ENCODE data around the gene PCDH9. TPM values are rescaled to one million over a fixed set of nuclear protein-coding genes. Genes with fewer than 3 reads are reported as not detected.

Gene PCDH9
- total and polyA plus RNA-seq, 7 donors: under 0.01 to 15.7 (median 8.7) TPM; not detected in 1

- no peak overlapping the region for H3K27ac ChIP-seq
- no peak for DNase-seq
- WGBS, 2 donors: 84 to 91% methylated on average over 10 of the region's 10 CpGs
Observed at GRCh38 chr13:66845393-66845792, 384.7 kb downstream of the PCDH9 start.

GRCh38 chr13:66844933-66845332, 385.2 kb downstream of the PCDH9 start:
- Histone ChIP-seq H3K36me3 (no peaks in the 10 kb centered on the region), H3K27me3 (no peaks in the 10 kb centered on the region), H3K4me3 (no peak overlapping the region), H3K9me3 (no peaks in the 10 kb centered on the region), H3K4me1 (no peaks in the 10 kb centered on the region), H3K27ac (no peak overlapping the region)
- WGBS, 2 donors: 75 to 94% methylated on average over 7 of the region's 7 CpGs
- no peak for DNase-seq
- intact Hi-C loops (cut with DNase I): no loop called here
- TF ChIP-seq POLR2AphosphoS5 (IDR thresholded peaks at IDR 0.05) (no peak), EP300 (IDR thresholded peaks at IDR 0.05) (no peak), POLR2A (IDR thresholded peaks at IDR 0.05) (no peak), CTCF (IDR thresholded peaks at IDR 0.05) (no peak)

More at GRCh38 chr13:66845393-66845792, 384.7 kb downstream of the PCDH9 start:
- intact Hi-C loops (cut with DNase I): no loop called here
- no peaks in the 10 kb centered on the region for H3K27me3 ChIP-seq
- no peak overlapping the region for H3K4me3 ChIP-seq
- H3K36me3 ChIP-seq: no peaks in the 10 kb centered on the region
- TF ChIP-seq EP300 (IDR thresholded peaks at IDR 0.05) (no peak), POLR2AphosphoS5 (IDR thresholded peaks at IDR 0.05) (no peak), CTCF (IDR thresholded peaks at IDR 0.05) (no peak), POLR2A (IDR thresholded peaks at IDR 0.05) (no peak)
- no peaks in the 10 kb centered on the region for H3K9me3 ChIP-seq
- no peaks in the 10 kb centered on the region for H3K4me1 ChIP-seq

GRCh38 chr13:66842766-66843165, 387.4 kb downstream of the PCDH9 start:
- Histone ChIP-seq H3K4me3 (no peak overlapping the region), H3K27me3 (no peaks in the 10 kb centered on the region), H3K27ac (no peak overlapping the region), H3K9me3 (no peaks in the 10 kb centered on the region), H3K36me3 (no peaks in the 10 kb centered on the region), H3K4me1 (no peaks in the 10 kb centered on the region)
- TF ChIP-seq POLR2A (IDR thresholded peaks at IDR 0.05) (no peak), POLR2AphosphoS5 (IDR thresholded peaks at IDR 0.05) (no peak), EP300 (IDR thresholded peaks at IDR 0.05) (no peak), CTCF (IDR thresholded peaks at IDR 0.05) (no peak)
- WGBS, 2 donors: 62 to 63% methylated on average over 2 of the region's 2 CpGs
- intact Hi-C loops (cut with DNase I): no loop called here
- DNase-seq: no peak

- Histone ChIP-seq H3K9me3 (no peaks in the 10 kb centered on the region), H3K36me3 (no peaks in the 10 kb centered on the region), H3K27me3 (no peaks in the 10 kb centered on the region), H3K4me3 (no peak overlapping the region), H3K27ac (no peak overlapping the region), H3K4me1 (no peaks in the 10 kb centered on the region)
- intact Hi-C loops (cut with DNase I): no loop called here
- WGBS, 2 donors: 92 to 95% methylated on average over 3 of the region's 3 CpGs
- TF ChIP-seq CTCF (IDR thresholded peaks at IDR 0.05) (no peak), POLR2A (IDR thresholded peaks at IDR 0.05) (no peak), EP300 (IDR thresholded peaks at IDR 0.05) (no peak), POLR2AphosphoS5 (IDR thresholded peaks at IDR 0.05) (no peak)
- no peak for DNase-seq
Observed at GRCh38 chr13:66840621-66841020, 389.5 kb downstream of the PCDH9 start.

- Histone ChIP-seq H3K27me3 (no peaks in the 10 kb centered on the region), H3K9me3 (no peaks in the 10 kb centered on the region), H3K4me3 (no peak overlapping the region), H3K36me3 (no peaks in the 10 kb centered on the region), H3K27ac (no peak overlapping the region), H3K4me1 (no peaks in the 10 kb centered on the region)
- WGBS, 2 donors: 42 to 59% methylated on average over 10 of the region's 10 CpGs
- no peak for DNase-seq
- intact Hi-C loops (cut with DNase I): no loop called here
- no peak for TF ChIP-seq CTCF (IDR thresholded peaks at IDR 0.05)
- no peak for TF ChIP-seq POLR2A (IDR thresholded peaks at IDR 0.05)
Observed at GRCh38 chr13:66837246-66837645, 392.9 kb downstream of the PCDH9 start.
